ENCODE data around the gene SOCS7.

DNA sequence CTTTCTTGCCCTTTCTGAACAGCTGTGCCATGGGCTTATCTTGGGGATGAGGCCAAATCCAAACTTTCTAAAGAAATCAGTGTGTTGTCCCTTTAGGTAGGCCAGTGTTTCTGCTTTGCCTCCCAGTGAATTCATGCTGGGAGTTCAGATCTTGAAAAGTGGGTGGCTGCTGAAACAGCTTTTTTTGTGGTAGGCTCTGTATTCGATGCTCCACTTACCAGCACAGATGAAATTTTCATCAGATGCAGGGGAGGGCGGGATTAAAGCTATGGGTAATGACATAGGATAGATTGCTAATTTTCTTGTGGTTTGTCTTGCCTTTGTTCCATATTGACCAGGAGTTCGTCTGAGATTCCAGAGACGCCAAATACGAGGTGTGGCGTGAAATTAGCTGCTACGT is 2.8 kb downstream of the SOCS7 start:
- TF ChIP-seq, protein P1, sequence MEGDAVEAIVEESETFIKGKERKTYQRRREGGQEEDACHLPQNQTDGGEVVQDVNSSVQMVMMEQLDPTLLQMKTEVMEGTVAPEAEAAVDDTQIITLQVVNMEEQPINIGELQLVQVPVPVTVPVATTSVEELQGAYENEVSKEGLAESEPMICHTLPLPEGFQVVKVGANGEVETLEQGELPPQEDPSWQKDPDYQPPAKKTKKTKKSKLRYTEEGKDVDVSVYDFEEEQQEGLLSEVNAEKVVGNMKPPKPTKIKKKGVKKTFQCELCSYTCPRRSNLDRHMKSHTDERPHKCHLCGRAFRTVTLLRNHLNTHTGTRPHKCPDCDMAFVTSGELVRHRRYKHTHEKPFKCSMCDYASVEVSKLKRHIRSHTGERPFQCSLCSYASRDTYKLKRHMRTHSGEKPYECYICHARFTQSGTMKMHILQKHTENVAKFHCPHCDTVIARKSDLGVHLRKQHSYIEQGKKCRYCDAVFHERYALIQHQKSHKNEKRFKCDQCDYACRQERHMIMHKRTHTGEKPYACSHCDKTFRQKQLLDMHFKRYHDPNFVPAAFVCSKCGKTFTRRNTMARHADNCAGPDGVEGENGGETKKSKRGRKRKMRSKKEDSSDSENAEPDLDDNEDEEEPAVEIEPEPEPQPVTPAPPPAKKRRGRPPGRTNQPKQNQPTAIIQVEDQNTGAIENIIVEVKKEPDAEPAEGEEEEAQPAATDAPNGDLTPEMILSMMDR (IDR thresholded peaks at IDR 0.05): no peak
- TF ChIP-seq EZH2 (IDR thresholded peaks at IDR 0.05; ENCODE audit: borderline replicate concordance, insufficient read depth, low read depth, low read length, poor library complexity, severe bottlenecking): no peak
